ENCODE measurements around the gene MARK3.

Gene MARK3

DNA sequence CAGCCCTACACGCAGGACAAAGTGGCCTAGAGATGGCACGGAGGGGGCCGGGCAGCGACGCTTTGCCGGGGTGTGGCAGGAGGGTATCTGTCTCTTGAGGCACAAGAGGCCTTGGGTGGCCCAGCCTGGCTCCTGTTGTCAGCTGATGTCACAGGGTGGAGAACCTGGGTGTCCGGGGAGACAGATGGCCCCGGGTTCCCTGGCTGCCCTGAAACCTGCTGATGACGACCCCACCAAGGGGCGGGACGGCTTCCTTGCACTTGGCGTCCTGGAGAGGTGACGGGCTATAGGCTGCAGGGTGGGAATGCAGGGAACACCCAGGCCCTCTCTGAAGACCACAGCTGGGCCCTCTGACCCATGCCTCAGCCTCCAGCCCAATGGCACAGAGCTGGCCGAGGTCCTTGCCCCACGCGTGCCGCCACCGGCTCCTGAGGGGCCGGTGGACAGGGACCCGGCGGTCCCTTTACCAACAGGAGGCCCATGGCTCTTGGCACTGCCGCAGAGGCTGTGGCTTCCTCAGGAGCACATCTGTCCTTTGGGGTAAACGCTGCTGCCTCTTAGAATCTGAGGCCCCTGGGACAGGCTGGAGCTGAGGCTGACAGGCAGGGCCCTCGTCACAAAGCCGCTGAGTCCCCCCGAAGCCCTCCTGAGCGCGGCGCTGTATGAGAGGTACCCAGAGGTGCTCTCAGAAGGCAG is 160.2 kb downstream of the MARK3 start:
- H3K4me3 ChIP-seq (ENCODE audit: low read length): no peak overlapping the region
- H3K36me3 ChIP-seq (ENCODE audit: control insufficient read depth, insufficient read depth, low read length, severe bottlenecking): no peaks in the 10 kb centered on the region
- peaks cover 55% of the 10 kb centered on the region for H3K4me1 ChIP-seq (ENCODE audit: control insufficient read depth, insufficient read depth, low read length)
- H3K9me3 ChIP-seq (ENCODE audit: control insufficient read depth, low read length): no peaks in the 10 kb centered on the region
- H3K27me3 ChIP-seq (replicated peaks; ENCODE audit: control insufficient read depth, insufficient read depth, low read length): no peaks in the 10 kb centered on the region
- DNase-seq (ENCODE audit: low read depth): no peak
- H3K9ac ChIP-seq (ENCODE audit: low read length): peak overlapping the region; percentile 8

DNA sequence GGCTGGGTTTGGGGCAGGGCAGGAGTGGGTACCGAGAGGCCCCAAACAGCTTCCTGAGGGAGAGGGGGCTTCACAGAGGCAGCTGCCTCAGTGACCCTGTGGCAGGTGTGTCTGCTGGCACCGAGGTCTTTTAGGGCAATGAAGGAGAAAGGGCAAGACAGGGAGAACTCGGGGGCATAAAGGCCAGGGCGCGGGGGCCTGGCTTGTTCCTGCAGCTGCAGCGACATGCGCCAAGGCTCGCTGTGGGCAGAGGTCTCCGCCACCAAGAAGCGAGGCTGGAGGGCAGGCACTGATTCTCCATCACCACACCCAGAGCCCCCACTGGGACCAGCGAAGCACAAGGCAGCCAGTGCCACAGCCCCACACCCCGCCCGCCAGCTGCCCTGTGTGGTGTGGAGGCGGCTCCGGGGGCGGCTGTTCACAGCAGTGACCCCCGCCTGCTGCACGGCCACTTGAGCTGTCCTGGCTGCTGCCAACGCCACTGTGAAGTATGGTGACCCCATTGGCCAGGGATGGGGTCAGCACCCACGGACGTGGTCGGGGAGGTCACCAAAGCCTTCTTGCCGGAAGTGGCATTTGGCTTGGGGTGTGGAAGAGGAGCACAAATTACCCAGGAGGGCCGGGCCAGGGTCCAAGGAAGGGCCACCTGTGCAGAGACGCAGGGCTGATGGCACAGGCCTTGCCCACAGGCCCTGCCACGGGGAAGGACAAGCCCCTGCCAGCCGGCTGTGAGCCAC is 160.9 kb downstream of the MARK3 start:
- Histone ChIP-seq H3K36me3 (ENCODE audit: control insufficient read depth, insufficient read depth, low read length, severe bottlenecking) (no peaks in the 10 kb centered on the region), H3K4me3 (ENCODE audit: low read length) (no peak overlapping the region), H3K9ac (ENCODE audit: low read length) (no peak overlapping the region), H3K9me3 (ENCODE audit: control insufficient read depth, low read length) (no peaks in the 10 kb centered on the region), H3K27me3 (replicated peaks; ENCODE audit: control insufficient read depth, insufficient read depth, low read length) (no peaks in the 10 kb centered on the region), H3K4me1 (ENCODE audit: control insufficient read depth, insufficient read depth, low read length) (peaks cover 55% of the 10 kb centered on the region)
- DNase-seq (ENCODE audit: low read depth): no peak

DNA sequence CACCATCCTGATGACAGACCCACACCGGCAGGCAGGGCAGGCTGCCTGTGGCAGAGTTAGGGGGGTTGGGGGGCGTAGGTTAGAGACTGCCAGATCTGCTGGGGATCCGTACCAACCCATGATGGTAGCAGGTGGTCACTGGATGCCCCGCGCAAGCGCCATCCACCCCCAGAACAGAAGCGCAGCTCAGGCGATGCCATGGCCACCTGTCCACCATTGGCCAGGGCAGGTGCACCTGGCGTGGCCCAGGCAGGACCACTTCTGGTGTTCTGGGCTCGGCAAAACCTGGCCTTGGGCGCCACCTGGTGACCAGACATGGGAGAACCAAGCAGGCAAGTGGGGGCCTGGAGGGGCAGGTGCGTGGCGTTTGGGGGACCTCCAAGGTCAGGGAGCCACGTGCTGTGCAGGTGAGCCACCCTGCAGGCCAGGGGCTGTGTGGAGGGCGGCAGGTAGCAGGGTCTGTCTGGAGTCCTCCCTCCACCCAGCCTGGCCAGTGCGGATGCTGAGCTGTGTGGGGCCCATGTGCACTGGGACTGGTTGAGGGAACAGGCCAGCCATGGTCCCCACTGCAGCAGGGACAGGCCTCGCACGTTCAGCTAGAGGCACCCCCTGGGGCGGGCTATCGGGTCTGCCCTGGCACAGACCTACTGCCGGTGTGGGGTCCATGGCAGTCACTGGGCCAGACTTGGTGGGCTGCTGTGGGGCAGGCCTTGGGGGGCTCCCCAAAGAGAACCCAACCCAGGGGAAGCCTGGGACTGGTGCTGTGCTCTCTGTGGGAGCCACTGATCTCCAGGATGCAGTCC is 161.6 kb downstream of the MARK3 start:
- H3K36me3 ChIP-seq (ENCODE audit: control insufficient read depth, insufficient read depth, low read length, severe bottlenecking): no peaks in the 10 kb centered on the region
- no peak overlapping the region for H3K4me3 ChIP-seq (ENCODE audit: low read length)
- H3K9me3 ChIP-seq (ENCODE audit: control insufficient read depth, low read length): no peaks in the 10 kb centered on the region
- DNase-seq (ENCODE audit: low read depth): peak; percentile 69
- H3K27me3 ChIP-seq (replicated peaks; ENCODE audit: control insufficient read depth, insufficient read depth, low read length): no peaks in the 10 kb centered on the region
- no peak overlapping the region for H3K9ac ChIP-seq (ENCODE audit: low read length)
- H3K4me1 ChIP-seq (ENCODE audit: control insufficient read depth, insufficient read depth, low read length): peaks cover 55% of the 10 kb centered on the region

DNA sequence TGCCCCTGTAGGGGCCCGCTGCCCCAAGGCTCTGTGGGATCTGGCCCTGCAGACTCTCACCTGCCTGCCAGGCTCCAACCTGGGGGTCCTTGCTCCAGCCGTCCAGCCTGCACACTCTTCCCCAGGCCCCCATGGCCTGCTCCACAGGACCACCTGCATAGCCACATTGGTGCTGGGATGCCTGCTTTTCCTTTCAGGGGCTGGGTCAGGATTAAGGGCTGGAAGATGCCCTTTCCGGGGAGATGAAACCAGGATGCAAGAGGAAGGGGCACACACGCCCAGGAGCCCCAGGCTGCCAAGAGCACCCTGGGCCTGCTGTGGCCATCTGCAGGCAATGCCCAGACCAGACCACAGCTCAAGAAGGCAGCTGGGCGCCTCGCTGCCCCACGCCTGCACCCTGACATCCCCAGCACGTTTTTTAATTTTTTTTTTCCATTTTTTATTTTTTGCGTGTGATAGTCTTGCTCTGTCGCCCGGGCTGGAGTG is 162.3 kb downstream of the MARK3 start:
- no peak for DNase-seq (ENCODE audit: low read depth)
- Histone ChIP-seq H3K36me3 (ENCODE audit: control insufficient read depth, insufficient read depth, low read length, severe bottlenecking) (no peaks in the 10 kb centered on the region), H3K4me3 (ENCODE audit: low read length) (no peak overlapping the region), H3K9ac (ENCODE audit: low read length) (no peak overlapping the region), H3K27me3 (replicated peaks; ENCODE audit: control insufficient read depth, insufficient read depth, low read length) (no peaks in the 10 kb centered on the region), H3K9me3 (ENCODE audit: control insufficient read depth, low read length) (no peaks in the 10 kb centered on the region), H3K4me1 (ENCODE audit: control insufficient read depth, insufficient read depth, low read length) (peaks cover 55% of the 10 kb centered on the region)

DNA sequence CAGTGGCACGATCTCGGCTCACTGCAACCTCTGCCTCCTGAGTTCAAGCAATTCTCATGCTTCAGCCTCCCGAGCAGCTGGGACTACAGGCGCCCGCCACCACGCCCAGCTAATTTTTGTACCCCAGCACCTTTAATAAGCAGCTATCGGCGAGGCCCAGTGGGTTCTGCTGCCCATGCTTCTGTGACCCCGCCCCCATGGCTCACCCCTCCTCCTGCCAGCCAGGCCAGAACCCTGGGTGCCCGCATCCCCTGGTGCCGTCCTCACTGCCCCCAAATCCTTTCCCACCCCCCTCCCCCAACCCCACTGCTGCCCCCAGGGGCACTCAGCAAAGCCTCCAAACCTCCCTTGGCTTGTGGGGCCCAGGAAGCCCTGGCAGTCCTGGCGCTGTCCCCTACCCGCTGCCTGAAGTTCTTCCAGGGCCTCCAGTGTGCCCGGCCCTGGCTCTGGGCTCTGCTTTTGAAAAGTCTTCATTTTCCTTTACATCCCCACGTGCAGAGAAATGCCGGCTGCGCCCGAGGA is 162.8 kb downstream of the MARK3 start:
- Histone ChIP-seq H3K4me3 (ENCODE audit: low read length) (no peak overlapping the region), H3K9ac (ENCODE audit: low read length) (no peak overlapping the region), H3K9me3 (ENCODE audit: control insufficient read depth, low read length) (no peaks in the 10 kb centered on the region), H3K36me3 (ENCODE audit: control insufficient read depth, insufficient read depth, low read length, severe bottlenecking) (no peaks in the 10 kb centered on the region), H3K27me3 (replicated peaks; ENCODE audit: control insufficient read depth, insufficient read depth, low read length) (no peaks in the 10 kb centered on the region), H3K4me1 (ENCODE audit: control insufficient read depth, insufficient read depth, low read length) (peaks cover 55% of the 10 kb centered on the region)
- no peak for DNase-seq (ENCODE audit: low read depth)

DNA sequence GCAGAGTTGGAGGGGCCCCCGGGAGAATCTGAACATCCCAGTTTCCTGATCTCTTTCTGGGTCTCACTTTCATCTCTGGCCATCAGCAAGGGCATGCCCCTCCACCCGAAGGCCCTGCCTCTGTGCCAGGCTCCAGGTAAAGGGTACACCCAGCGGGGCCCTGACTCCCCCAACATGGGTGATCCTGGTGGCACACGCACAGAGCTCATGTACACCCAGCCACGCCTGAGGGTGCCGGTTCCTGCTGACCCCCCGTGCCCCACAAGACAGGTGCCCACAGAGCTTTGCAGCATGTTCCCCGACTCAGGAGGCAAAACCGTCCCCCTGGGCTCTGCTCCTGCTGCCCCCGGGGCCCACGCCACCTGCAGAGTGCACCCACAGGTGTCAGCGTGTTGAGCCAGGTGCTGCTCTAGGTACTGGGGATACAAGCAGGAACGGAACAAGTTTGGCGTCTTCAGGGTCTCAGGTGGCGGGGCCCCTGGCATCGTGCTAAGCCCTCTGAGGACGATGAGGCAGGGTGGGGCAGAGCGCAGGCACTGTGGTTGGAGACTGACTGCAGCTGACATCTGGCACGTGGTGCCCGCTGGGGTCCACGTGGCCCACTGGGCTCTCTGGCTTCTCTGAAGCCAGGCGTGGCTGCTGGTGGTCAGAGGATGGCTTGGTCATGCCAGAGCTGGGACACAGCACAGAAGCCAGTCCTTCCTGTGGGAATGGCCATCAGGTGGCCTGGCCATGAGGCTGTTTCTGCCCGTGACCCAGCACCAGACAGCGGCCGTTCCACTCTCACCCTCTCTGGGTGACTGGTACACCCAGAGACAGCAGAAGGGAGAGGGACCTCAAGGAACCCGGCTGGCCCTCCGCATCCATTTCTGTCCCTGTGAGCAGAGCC is 163.5 kb downstream of the MARK3 start:
- H3K36me3 ChIP-seq (ENCODE audit: control insufficient read depth, insufficient read depth, low read length, severe bottlenecking): no peaks in the 10 kb centered on the region
- no peak for DNase-seq (ENCODE audit: low read depth)
- peaks cover 53% of the 10 kb centered on the region for H3K4me1 ChIP-seq (ENCODE audit: control insufficient read depth, insufficient read depth, low read length)

DNA sequence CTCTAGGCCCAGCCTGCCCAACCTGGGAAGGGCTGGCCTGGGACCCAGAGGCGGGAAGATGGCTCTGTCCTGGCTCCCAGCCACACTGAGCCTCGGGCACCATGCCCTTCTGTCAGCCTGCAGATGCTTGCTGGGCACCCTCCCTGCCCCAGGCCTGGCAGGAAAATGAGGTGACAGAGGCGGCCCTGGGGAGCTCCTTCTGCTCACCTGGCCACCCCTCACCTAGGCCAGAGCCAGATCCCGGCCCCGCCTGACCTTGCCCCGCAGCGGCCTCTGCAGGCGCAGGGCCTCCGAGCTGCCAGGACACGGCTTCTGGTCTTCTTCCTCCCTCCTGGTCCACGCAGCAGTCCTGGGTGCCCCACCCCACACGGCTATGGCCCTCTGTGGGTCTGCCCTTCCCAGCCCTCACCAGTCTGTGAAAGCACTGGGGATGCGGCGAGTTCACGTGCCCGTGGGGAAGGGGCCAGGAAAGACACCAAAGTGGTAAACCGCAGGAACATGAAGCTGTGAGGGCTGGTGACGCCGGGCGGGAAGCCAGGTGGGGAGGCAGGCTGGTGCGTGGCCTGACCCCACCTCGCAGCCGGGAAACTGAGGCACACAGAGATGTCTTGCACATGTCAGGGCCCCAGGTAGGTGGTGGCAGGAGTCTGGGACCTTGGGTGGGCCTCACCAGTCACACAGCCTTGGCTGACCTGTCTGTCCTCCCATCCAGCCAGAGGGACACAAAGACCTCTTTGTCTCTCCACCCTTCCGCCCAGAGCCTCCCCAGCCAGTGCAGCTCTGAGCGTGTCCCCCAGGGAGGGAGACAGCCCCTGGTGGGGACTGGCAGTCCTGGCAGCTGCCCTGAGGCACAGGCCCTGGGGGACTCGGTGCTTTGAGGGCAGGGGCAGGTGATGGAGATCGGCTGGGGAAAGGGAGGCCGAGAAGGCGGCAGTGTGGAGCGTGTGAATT is 164.4 kb downstream of the MARK3 start:
- no peaks in the 10 kb centered on the region for H3K27me3 ChIP-seq (replicated peaks; ENCODE audit: control insufficient read depth, insufficient read depth, low read length)
- H3K4me3 ChIP-seq (ENCODE audit: low read length): peak overlapping the region; percentile 71
- peak overlapping the region; percentile 85 for H3K9ac ChIP-seq (ENCODE audit: low read length)
- peaks cover 49% of the 10 kb centered on the region for H3K4me1 ChIP-seq (ENCODE audit: control insufficient read depth, insufficient read depth, low read length)
- H3K9me3 ChIP-seq (ENCODE audit: control insufficient read depth, low read length): no peaks in the 10 kb centered on the region
- DNase-seq (ENCODE audit: low read depth): no peak
- H3K36me3 ChIP-seq (ENCODE audit: control insufficient read depth, insufficient read depth, low read length, severe bottlenecking): no peaks in the 10 kb centered on the region

More for the DNA sequence above, 163.5 kb downstream of the MARK3 start:
- peak overlapping the region; percentile 85 for H3K9ac ChIP-seq (ENCODE audit: low read length)
- H3K9me3 ChIP-seq (ENCODE audit: control insufficient read depth, low read length): no peaks in the 10 kb centered on the region
- H3K27me3 ChIP-seq (replicated peaks; ENCODE audit: control insufficient read depth, insufficient read depth, low read length): no peaks in the 10 kb centered on the region
- H3K4me3 ChIP-seq (ENCODE audit: low read length): no peak overlapping the region

DNA sequence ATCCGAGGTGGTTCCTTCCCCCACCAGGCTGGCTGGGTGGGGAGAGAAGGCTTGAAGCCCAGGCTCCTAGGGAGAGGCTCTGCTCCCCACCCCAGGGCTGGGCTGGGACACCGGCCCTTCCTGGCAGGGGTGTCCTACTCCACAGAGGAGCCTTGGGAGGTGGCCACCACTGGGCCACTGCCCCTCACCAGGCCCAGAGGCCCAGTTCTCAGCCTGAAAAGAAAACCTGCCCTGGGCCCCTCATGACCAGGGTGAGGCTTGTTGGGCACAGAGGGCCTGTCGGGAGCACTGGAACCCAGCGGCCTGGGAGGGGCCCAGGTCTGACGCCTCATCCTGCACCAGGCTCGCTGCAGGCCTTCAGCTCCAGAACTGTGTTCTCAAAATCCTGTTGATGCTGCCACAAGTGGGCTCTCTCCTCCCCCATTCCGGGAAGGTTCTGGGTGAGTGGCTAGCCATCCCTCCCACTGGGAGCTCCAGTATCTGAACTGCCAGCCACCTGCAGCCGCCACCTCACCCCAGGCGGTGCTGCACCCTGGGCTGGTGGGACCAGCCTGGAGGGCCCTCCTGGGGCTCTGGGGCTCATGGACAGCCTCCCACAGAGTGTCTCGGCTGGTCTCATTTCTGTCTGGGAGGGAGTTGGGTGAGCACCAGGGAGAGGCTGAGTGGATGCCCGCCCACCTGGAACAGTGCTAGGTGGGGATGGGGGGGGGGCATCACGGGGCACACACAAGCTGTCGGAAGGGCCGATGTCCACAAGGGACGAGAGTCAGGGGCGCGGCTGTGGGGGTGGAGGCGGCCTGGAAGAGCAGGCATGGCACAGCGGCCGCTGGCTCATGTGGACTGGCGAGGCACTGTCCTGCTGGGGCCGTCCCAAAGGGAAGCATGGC is 165.5 kb downstream of the MARK3 start:
- Histone ChIP-seq H3K9me3 (ENCODE audit: control insufficient read depth, low read length) (no peaks in the 10 kb centered on the region), H3K9ac (ENCODE audit: low read length) (peak overlapping the region; percentile 85), H3K27me3 (replicated peaks; ENCODE audit: control insufficient read depth, insufficient read depth, low read length) (no peaks in the 10 kb centered on the region), H3K4me1 (ENCODE audit: control insufficient read depth, insufficient read depth, low read length) (peaks cover 51% of the 10 kb centered on the region), H3K4me3 (ENCODE audit: low read length) (peak overlapping the region; percentile 71), H3K36me3 (ENCODE audit: control insufficient read depth, insufficient read depth, low read length, severe bottlenecking) (peaks cover 3% of the 10 kb centered on the region)
- no peak for DNase-seq (ENCODE audit: low read depth)

DNA sequence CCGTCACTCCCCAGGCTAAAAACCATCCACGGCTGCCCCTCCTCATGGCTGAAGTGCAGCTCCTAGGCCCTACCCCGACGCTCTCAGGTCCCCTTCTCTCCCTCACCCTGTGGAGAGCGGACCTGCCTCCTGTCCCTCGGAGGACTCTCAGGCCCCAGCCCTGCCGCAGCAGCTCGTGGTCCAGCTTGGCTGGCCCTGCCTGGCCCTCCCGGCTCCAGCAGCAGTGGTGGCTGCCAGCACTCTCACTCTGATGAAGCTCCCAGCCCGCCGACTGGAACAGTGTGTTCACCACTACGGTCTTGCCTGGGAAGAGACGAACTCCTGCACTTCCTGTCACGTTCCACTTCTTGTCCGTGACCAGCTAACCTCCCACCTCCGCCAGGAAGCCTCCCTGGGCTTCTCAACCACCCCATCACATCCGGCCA is 166.1 kb downstream of the MARK3 start:
- H3K9me3 ChIP-seq (ENCODE audit: control insufficient read depth, low read length): no peaks in the 10 kb centered on the region
- DNase-seq (ENCODE audit: low read depth): no peak

More for the DNA sequence above, 166.1 kb downstream of the MARK3 start:
- peaks cover 55% of the 10 kb centered on the region for H3K4me1 ChIP-seq (ENCODE audit: control insufficient read depth, insufficient read depth, low read length)
- H3K36me3 ChIP-seq (ENCODE audit: control insufficient read depth, insufficient read depth, low read length, severe bottlenecking): peaks cover 3% of the 10 kb centered on the region
- peak overlapping the region; percentile 71 for H3K4me3 ChIP-seq (ENCODE audit: low read length)
- peak overlapping the region; percentile 85 for H3K9ac ChIP-seq (ENCODE audit: low read length)
- H3K27me3 ChIP-seq (replicated peaks; ENCODE audit: control insufficient read depth, insufficient read depth, low read length): no peaks in the 10 kb centered on the region

All from adipocyte (in vitro differentiated cells).